NCI-H2196 (cell line): ENCODE results near the gene HYAL2.
A peak's percentile ranks its signal among the peaks of the same experiment; 100 is the strongest.
"Not testable (repeated sequence)": the region's sequence is repeated elsewhere in the genome, so short reads cannot be mapped to it uniquely, and the experiment has no call there.

Source experiments
- DNase-seq: peaks from one replicate; lab custom pipeline; 2025; ENCODE audit not compliant: unreplicated experiment; lab: John Stamatoyannopoulos, UW

The HYAL2 gene

GRCh38 chr3:50314816-50315215, 7.7 kb downstream of the HYAL2 start:
- no peak for DNase-seq

- no peak for DNase-seq
These were observed 8.2 kb downstream of the HYAL2 start for GRCh38 chr3:50314342-50314741.

GRCh38 chr3:50312041-50312440, 10.5 kb downstream of the HYAL2 start:
- DNase-seq = not testable (repeated sequence)

- no peak for DNase-seq
These were observed 17.9 kb downstream of the HYAL2 start for GRCh38 chr3:50304601-50305000.

- peak; percentile 5 for DNase-seq
These were observed 19.3 kb downstream of the HYAL2 start, which contains the start of gene HYAL1 for GRCh38 chr3:50303013-50303815. Gene HYAL1, minus strand, starts transcription at chr3:50303574. Its CDS starts 618 bp downstream, at chr3:50302956.

GRCh38 chr3:50302095-50303012, 20.2 kb downstream of the HYAL2 start:
- DNase-seq = no peak

- no peak for DNase-seq
These were observed 21.8 kb downstream of the HYAL2 start for GRCh38 chr3:50300681-50301254.

- no peak for DNase-seq
These were observed 22.4 kb downstream of the HYAL2 start for GRCh38 chr3:50299929-50300680.

GRCh38 chr3:50299638-50299928, 23.0 kb downstream of the HYAL2 start:
- no peak for DNase-seq

GRCh38 chr3:50298836-50299637, 23.5 kb downstream of the HYAL2 start, which contains the start of the genes HYAL3 and NAA80:
Gene HYAL3, minus strand, starts transcription at chr3:50299405. Its CDS starts 3,803 bp downstream, at chr3:50295602.
Gene NAA80, minus strand, starts transcription at chr3:50299405. Its CDS starts 1,942 bp downstream, at chr3:50297463.
- peak; percentile 92 for DNase-seq

GRCh38 chr3:50297896-50298725, 24.4 kb downstream of the HYAL2 start:
- no peak for DNase-seq

- no peak for DNase-seq
These were observed 25.2 kb downstream of the HYAL2 start for GRCh38 chr3:50297384-50297775.

- no peak for DNase-seq
These were observed 25.7 kb downstream of the HYAL2 start for GRCh38 chr3:50296721-50297383.

- DNase-seq = no peak
These were observed 26.8 kb downstream of the HYAL2 start for GRCh38 chr3:50295553-50296431.

GRCh38 chr3:50294492-50295403, 27.8 kb downstream of the HYAL2 start:
- no peak for DNase-seq

GRCh38 chr3:50294089-50294488, 28.5 kb downstream of the HYAL2 start:
- no peak for DNase-seq
